HG03039 (cell line): ENCODE results near the gene RABEP1.

Experiments used
- ATAC-seq: cut with Tn5 transposase; IDR thresholded peaks from one replicate; pipeline ENCODE4 v1.9.1; 2021; ENCODE audit warnings: mild to moderate bottlenecking, moderate library complexity; ENCODE audit not compliant: unreplicated experiment

RABEP1 gene

GRCh38 chr17:5355421-5356129, 73.5 kb downstream of the RABEP1 start:
- ATAC-seq = no peak

GRCh38 chr17:5361426-5361825, 79.3 kb downstream of the RABEP1 start:
- no peak for ATAC-seq

- ATAC-seq = no peak
Observed at GRCh38 chr17:5362162-5362811, 80.2 kb downstream of the RABEP1 start.

GRCh38 chr17:5364156-5364555, 82.1 kb downstream of the RABEP1 start:
- no peak for ATAC-seq

- no peak for ATAC-seq
Observed at GRCh38 chr17:5364696-5365095, 82.6 kb downstream of the RABEP1 start.

GRCh38 chr17:5365831-5366230, 83.7 kb downstream of the RABEP1 start:
- no peak for ATAC-seq

GRCh38 chr17:5370411-5370810, 88.3 kb downstream of the RABEP1 start:
- no peak for ATAC-seq

GRCh38 chr17:5373112-5373511, 91.0 kb downstream of the RABEP1 start:
- no peak for ATAC-seq

GRCh38 chr17:5378566-5379207, 96.6 kb downstream of the RABEP1 start:
- no peak for ATAC-seq

- ATAC-seq = no peak
Observed at GRCh38 chr17:5379351-5380107, 97.4 kb downstream of the RABEP1 start.

GRCh38 chr17:5380491-5381135, 98.5 kb downstream of the RABEP1 start:
- no peak for ATAC-seq

- ATAC-seq = no peak
Observed at GRCh38 chr17:5381542-5381941, 99.5 kb downstream of the RABEP1 start.

GRCh38 chr17:5391678-5392077, 109.6 kb downstream of the RABEP1 start:
- no peak for ATAC-seq

GRCh38 chr17:5396612-5397011, 114.5 kb downstream of the RABEP1 start:
- ATAC-seq = no peak

- ATAC-seq = no peak
Observed at GRCh38 chr17:5399767-5400166, 117.7 kb downstream of the RABEP1 start.

GRCh38 chr17:5405400-5405799, 123.3 kb downstream of the RABEP1 start:
- no peak for ATAC-seq

GRCh38 chr17:5408186-5408585, 126.1 kb downstream of the RABEP1 start:
- no peak for ATAC-seq

GRCh38 chr17:5410594-5411272, 128.6 kb downstream of the RABEP1 start:
- no peak for ATAC-seq

GRCh38 chr17:5413682-5414081, 131.6 kb downstream of the RABEP1 start:
- no peak for ATAC-seq

- ATAC-seq = no peak
Observed at GRCh38 chr17:5416901-5417300, 134.8 kb downstream of the RABEP1 start.
